ENCODE measurements around the gene MLF2. TPM values are rescaled to one million over a fixed set of nuclear protein-coding genes. Genes with fewer than 3 reads are reported as not detected.

MLF2 gene
- total RNA-seq, 1 donor from 2014 or later = 172 TPM

- DNase-seq (ENCODE audit: low spot score) = no peak
- H3K4me1 Mint-ChIP-seq (ENCODE audit: low read depth) = peaks cover 58% of the 10 kb centered on the region
These were observed 13.9 kb upstream of the MLF2 start for GRCh38 chr12:6766651-6767349.

GRCh38 chr12:6765634-6766581 lies 13.0 kb upstream of the MLF2 start, which contains the start of gene PTMS:
Gene PTMS, plus strand, starts transcription at chr12:6766363. Its CDS starts 343 bp downstream, at chr12:6766706.
- peaks cover 54% of the 10 kb centered on the region for H3K4me1 Mint-ChIP-seq (ENCODE audit: low read depth)
- peaks cover 8% of the 10 kb centered on the region for H3K36me3 Mint-ChIP-seq (ENCODE audit: low read depth)
- no peak for DNase-seq (ENCODE audit: low spot score)
- peak within 1 kb of the TSS; percentile 89 for H3K27ac Mint-ChIP-seq (ENCODE audit: unreplicated experiment)
- TF ChIP-seq CTCF (IDR thresholded peaks at IDR 0.05) = no peak
- no peaks in the 10 kb centered on the region for H3K9me3 Mint-ChIP-seq (ENCODE audit: low read depth)
- H3K27me3 Mint-ChIP-seq (ENCODE audit: low read depth) = no peaks in the 10 kb centered on the region
- peak within 1 kb of the TSS; percentile 86 for H3K4me3 Mint-ChIP-seq (ENCODE audit: unreplicated experiment)

More at GRCh38 chr12:6766651-6767349, 13.9 kb upstream of the MLF2 start:
- H3K36me3 Mint-ChIP-seq (ENCODE audit: low read depth) = peaks cover 15% of the 10 kb centered on the region
- no peaks in the 10 kb centered on the region for H3K27me3 Mint-ChIP-seq (ENCODE audit: low read depth)
- H3K4me3 Mint-ChIP-seq (ENCODE audit: unreplicated experiment) = peak overlapping the region; percentile 86
- no peaks in the 10 kb centered on the region for H3K9me3 Mint-ChIP-seq (ENCODE audit: low read depth)
- H3K27ac Mint-ChIP-seq (ENCODE audit: unreplicated experiment) = peak overlapping the region; percentile 86
- peak; percentile 80 for TF ChIP-seq CTCF (IDR thresholded peaks at IDR 0.05)

GRCh38 chr12:6765048-6765633 lies 12.2 kb upstream of the MLF2 start:
- TF ChIP-seq CTCF (IDR thresholded peaks at IDR 0.05) = no peak
- Mint-ChIP-seq H3K27me3 (ENCODE audit: low read depth) (no peaks in the 10 kb centered on the region), H3K36me3 (ENCODE audit: low read depth) (peaks cover 5% of the 10 kb centered on the region), H3K27ac (ENCODE audit: unreplicated experiment) (peak overlapping the region; percentile 89), H3K4me1 (ENCODE audit: low read depth) (peaks cover 54% of the 10 kb centered on the region), H3K4me3 (ENCODE audit: unreplicated experiment) (peak overlapping the region; percentile 74), H3K9me3 (ENCODE audit: low read depth) (no peaks in the 10 kb centered on the region)
- DNase-seq (ENCODE audit: low spot score) = no peak

- H3K4me3 Mint-ChIP-seq (ENCODE audit: unreplicated experiment) = peak overlapping the region; percentile 51
- H3K36me3 Mint-ChIP-seq (ENCODE audit: low read depth) = peaks cover 2% of the 10 kb centered on the region
- no peak for DNase-seq (ENCODE audit: low spot score)
- no peaks in the 10 kb centered on the region for H3K9me3 Mint-ChIP-seq (ENCODE audit: low read depth)
- peak overlapping the region; percentile 81 for H3K27ac Mint-ChIP-seq (ENCODE audit: unreplicated experiment)
- TF ChIP-seq CTCF (IDR thresholded peaks at IDR 0.05) = no peak
- H3K4me1 Mint-ChIP-seq (ENCODE audit: low read depth) = peaks cover 54% of the 10 kb centered on the region
- H3K27me3 Mint-ChIP-seq (ENCODE audit: low read depth) = no peaks in the 10 kb centered on the region
These were observed 11.3 kb upstream of the MLF2 start for GRCh38 chr12:6764011-6764828.
